ENCODE results near the gene BTF3. TPM values are rescaled to one million over a fixed set of nuclear protein-coding genes. Genes with fewer than 3 reads are reported as not detected.

The BTF3 gene
- total and polyA plus RNA-seq, 9 of the 15 experiments (the other 6 are each of a cell fraction or from before 2014, with no cell fraction given) = 534 to 1,637 (median 848) TPM

GRCh38 chr5:73472116-73472515, 26.1 kb upstream of the BTF3 start (continued):
- TF ChIP-seq, protein P1, sequence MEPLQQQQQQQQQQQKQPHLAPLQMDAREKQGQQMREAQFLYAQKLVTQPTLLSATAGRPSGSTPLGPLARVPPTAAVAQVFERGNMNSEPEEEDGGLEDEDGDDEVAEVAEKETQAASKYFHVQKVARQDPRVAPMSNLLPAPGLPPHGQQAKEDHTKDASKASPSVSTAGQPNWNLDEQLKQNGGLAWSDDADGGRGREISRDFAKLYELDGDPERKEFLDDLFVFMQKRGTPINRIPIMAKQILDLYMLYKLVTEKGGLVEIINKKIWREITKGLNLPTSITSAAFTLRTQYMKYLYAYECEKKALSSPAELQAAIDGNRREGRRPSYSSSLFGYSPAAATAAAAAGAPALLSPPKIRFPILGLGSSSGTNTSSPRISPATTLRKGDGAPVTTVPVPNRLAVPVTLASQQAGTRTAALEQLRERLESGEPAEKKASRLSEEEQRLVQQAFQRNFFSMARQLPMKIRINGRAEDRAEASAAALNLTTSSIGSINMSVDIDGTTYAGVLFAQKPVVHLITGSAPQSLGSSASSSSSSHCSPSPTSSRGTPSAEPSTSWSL (CRISPR knock-in tag; IDR thresholded peaks at IDR 0.05; ENCODE audit: borderline replicate concordance) = no peak
- TF ChIP-seq MYNN (IDR thresholded peaks at IDR 0.05) (no peak), MYNN (CRISPR knock-in tag; IDR thresholded peaks at IDR 0.05) (no peak)

DNA sequence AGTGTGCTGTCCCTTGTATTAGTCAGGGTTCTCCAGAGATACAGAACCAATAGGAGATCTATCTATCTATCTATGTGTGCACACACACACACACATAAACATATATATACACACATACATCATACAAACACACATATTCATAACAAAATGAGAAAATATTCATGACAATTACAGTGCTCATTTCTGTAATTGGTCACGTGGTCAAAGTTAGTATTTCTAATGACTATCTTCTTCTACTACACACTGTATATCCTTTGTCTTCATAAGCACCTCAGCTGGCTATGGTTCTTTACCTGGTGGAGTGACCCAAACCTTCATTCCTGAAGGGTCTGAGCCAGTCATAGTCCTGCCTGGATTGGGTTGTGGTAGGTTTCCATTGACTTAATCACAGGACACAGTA, 17.7 kb upstream of the BTF3 start:
- WGBS (ENCODE audit: insufficient coverage, low coverage, missing lambda C conversion rate) = 0% methylated on average over 1 of the region's 1 CpG
- ATAC-seq (no peak), DNase-seq (ENCODE audit: extremely low read depth in 1 of 4, low spot score in 3 of 4) (no peak), FAIRE-seq (no peak)
- Histone ChIP-seq H3K4me2 (ENCODE audit: insufficient read depth, low read length) (no peak overlapping the region), H3K9ac (ENCODE audit: insufficient read depth in 1 of 2, low read depth in 2 of 2, low read length in 2 of 2) (no peak overlapping the region), H4K20me1 (replicated peaks; ENCODE audit: control insufficient read depth, insufficient read depth, low read length) (no peaks in the 10 kb centered on the region), H3K9me3 (replicated peaks; ENCODE audit: control insufficient read depth, insufficient read depth, low read depth, low read length) (no peaks in the 10 kb centered on the region), H2AFZ (ENCODE audit: low read depth, low read length) (no peak overlapping the region), H3K9me1 (ENCODE audit: control insufficient read depth, insufficient read depth, low read length) (no peaks in the 10 kb centered on the region), H3K4me1 (replicated peaks in 1 of 2; ENCODE audit: control insufficient read depth in 2 of 2, insufficient read depth in 2 of 2, low read length in 2 of 2) (peaks cover 7 to 18% of the 10 kb centered on the region in 2 experiments), H3K36me3 (ENCODE audit: control insufficient read depth, insufficient read depth, low read length) (no peaks in the 10 kb centered on the region), H3K27me3 (ENCODE audit: control insufficient read depth in 2 of 2, insufficient read depth in 2 of 2, low read length in 2 of 2) (no peaks in the 10 kb centered on the region), H3K27ac (ENCODE audit: extremely low read depth, low read depth, low read length) (no peak overlapping the region), H3K4me3 (no peak overlapping the region), H3K79me2 (ENCODE audit: control insufficient read depth, insufficient read depth, low read length) (no peaks in the 10 kb centered on the region)
- in situ Hi-C loops (cut with MboI) = no loop called here
- CTCF ChIA-PET (ENCODE audit: low intra/inter-chr PET ratio) = no interaction called here
- TF ChIP-seq SRSF7 (optimal IDR thresholded peaks at IDR 0.05; ENCODE audit: low read depth, low read length) (no peak), BRD4 (IDR thresholded peaks at IDR 0.05) (no peak), CBFA2T2 (conservative IDR thresholded peaks at IDR 0.05) (0 out of 2 replicates have a peak, but pooled peaks have one; percentile 21), ZNF778 (CRISPR knock-in tag; IDR thresholded peaks at IDR 0.05) (no peak), DMBX1 (CRISPR knock-in tag; IDR thresholded peaks at IDR 0.05; ENCODE audit: borderline replicate concordance) (no peak), ZNF561 (CRISPR knock-in tag; conservative IDR thresholded peaks at IDR 0.05) (no peak), RAD51 (IDR thresholded peaks at IDR 0.05; ENCODE audit: borderline replicate concordance, low read depth) (peak; percentile 72; the same call in 1 of the 2 replicates), CBX2 (IDR thresholded peaks at IDR 0.05; ENCODE audit: insufficient read depth, low read length, poor library complexity, severe bottlenecking) (no peak), JUNB (CRISPR knock-in tag; conservative IDR thresholded peaks at IDR 0.05) (no peak)
- TF ChIP-seq, protein P2, sequence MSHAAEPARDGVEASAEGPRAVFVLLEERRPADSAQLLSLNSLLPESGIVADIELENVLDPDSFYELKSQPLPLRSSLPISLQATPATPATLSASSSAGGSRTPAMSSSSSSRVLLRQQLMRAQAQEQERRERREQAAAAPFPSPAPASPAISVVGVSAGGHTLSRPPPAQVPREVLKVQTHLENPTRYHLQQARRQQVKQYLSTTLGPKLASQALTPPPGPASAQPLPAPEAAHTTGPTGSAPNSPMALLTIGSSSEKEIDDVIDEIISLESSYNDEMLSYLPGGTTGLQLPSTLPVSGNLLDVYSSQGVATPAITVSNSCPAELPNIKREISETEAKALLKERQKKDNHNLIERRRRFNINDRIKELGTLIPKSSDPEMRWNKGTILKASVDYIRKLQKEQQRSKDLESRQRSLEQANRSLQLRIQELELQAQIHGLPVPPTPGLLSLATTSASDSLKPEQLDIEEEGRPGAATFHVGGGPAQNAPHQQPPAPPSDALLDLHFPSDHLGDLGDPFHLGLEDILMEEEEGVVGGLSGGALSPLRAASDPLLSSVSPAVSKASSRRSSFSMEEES (CRISPR knock-in tag; IDR thresholded peaks at IDR 0.05) = peak; percentile 64
- intact Hi-C loops (cut with micrococcal nuclease) = no loop called here
- BruUV-seq (replicated peaks) = no TSS peak
- POLR2A ChIA-PET = no interaction called here
